HG03064 (cell line): ENCODE measurements around the gene PHACTR4.
A peak's percentile ranks its signal among the peaks of the same experiment; 100 is the strongest.
"Not testable (repeated sequence)": the region's sequence is repeated elsewhere in the genome, so short reads cannot be mapped to it uniquely, and the experiment has no call there.

ENCODE experiments used
- ATAC-seq: cut with Tn5 transposase; IDR thresholded peaks from one replicate; pipeline ENCODE4 v1.9.1; 2021; ENCODE audit warnings: low read depth; ENCODE audit not compliant: unreplicated experiment

The PHACTR4 gene

DNA sequence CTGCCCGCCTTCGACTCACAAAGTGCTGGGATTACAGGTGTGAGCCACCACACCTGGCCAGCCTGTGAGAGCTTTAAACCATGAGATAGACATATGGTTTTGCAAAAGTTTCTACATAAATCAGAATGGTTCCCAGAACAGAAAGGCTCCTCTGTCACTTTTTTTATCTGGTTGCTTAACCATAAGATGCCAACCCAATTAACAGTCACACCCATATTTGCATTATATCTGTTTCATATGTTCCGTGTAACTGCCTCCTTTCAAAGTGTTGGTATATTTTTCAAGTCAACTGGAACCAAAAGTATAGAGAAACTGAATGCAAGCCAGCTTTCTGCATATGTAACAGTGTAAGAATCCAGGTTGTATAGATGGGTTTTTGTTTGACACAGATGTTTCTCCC is 112.6 kb downstream of the PHACTR4 start:
- no peak for ATAC-seq

DNA sequence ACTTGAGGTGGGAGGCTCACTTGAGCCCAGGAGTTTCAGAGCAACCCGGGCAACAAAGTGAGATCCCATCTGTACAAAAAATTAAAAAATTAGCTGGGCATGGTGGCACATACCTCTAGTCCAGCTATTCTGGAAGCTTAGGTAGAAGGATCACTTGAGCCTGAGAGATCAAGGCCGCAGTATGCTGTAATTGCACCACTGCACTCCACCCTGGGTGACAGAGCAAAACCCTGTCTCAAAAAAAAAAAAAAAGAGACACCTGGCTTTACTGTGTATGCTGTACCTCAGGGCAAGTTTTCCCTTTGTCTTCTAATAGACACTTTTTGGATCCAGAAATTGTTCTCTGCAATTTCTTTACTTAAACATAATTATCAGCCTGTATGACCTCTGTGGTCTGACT is 113.2 kb downstream of the PHACTR4 start:
- ATAC-seq = no peak

DNA sequence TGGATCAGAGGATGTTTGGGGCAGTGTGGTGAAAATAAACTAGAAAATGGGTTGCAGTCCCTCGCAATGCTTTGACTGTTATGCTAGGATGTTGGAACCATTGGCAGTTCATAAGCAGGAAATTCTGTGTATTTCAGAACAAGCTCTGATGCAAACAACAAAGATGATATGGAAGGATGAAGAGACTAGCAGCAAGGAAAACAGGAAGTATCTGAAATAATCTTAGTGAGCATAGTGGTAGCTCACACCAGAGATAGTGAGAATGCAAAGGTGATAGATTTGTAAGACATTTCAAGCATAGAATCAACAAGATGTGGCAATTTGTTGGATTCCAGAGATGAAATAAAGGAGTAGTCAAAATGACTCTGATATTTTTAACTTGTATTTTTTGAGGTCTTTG is 125.2 kb downstream of the PHACTR4 start:
- no peak for ATAC-seq

DNA sequence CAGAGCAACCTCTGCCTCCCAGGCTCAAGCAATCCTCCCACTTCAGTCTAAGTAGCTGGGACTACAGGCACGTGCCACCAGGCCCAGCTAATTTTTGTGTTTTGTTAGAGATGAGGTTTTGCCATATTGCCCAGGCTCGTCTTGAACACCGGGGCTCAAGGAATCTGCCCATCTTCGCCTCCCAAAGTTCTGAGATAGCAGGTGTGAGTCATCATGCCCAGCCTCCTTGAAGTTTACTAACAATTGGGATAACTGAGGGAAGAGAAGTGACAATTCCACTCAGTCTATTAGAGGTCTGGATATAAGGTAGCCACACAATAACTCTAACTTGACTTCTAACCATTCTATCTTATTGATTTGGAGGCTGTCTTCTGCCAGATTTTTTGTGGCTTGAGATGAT is 130.0 kb downstream of the PHACTR4 start:
- no peak for ATAC-seq

DNA sequence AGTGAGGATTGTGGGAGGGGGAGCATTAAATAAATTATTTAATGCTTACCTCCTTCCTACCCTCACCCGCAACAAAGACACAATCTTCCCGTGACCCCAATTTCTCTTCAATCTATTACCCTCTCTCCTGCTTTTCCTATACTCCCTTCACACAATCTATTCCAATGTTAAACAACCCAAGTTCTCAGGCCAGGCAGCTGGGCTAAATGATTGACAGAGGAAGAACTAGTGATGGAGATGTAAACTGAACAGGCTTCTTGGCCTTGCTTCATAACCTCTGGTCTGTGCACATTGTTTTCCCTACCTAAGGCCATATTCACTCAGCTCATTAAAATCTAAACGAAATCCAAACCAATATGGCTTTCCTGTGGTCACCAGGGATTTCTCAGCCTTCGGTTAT is 132.4 kb downstream of the PHACTR4 start:
- ATAC-seq = no peak

DNA sequence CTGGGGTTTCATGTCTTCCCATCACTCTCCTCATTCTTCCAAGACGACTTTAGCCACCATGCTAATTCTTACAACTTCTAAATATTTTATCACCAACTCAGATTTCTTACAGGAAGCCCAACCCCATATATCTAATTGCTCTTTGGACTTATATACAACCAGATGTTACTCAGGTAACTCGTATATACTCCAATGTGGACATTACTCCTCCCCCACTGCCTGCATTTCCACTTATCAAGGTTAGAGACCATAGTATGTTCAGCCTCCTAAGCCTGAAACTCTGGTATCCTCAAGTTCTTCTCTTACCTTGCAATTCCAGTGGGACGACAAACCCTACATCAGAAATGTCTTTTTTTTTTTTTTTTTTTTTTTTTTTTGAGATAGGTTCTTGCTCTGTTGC is 133.6 kb downstream of the PHACTR4 start:
- ATAC-seq = no peak

DNA sequence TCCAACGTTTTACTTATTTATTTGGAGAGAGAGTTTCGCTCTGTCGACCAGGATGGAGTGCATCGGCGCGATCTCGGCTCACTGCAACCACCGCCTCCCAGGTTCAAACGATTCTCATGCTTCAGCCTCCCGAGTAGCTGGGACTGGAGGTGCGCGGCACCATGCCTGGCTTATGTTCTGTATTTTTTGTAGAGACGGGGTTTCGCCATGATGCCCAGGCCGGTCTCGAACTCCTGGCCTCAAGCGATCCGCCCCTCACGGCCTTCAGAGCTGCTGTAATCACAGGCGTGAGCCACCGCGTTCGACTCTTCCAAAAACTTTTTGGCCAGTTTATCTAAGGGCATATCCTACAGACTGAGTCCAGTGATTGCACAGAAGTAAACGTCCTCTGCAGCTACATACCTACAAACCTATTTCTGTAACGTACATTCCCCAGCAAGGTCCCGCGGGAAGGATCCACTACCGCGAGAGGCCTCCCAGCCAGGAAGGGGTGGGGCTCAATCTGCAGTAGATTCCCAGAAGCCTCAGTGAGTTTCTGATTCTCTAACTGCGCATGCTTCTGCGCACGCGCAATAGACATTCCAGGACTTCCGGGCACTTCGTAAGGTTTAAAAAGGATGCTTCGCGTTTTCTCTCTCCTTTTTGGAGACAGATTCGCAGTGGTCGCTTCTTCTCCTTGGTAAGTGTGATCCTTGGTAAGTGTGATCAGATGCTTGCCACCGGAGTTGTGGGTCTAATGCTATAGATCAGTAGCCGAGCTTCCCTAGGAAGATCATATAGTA is 136.1 kb downstream of the PHACTR4 start, which contains the start of gene RCC1:
RCC1 (plus strand) TSS at position 638 of the 782 bp plus-strand sequence. CDS start 23,824 bp downstream, outside the sequence.
- ATAC-seq = peak; percentile 72

DNA sequence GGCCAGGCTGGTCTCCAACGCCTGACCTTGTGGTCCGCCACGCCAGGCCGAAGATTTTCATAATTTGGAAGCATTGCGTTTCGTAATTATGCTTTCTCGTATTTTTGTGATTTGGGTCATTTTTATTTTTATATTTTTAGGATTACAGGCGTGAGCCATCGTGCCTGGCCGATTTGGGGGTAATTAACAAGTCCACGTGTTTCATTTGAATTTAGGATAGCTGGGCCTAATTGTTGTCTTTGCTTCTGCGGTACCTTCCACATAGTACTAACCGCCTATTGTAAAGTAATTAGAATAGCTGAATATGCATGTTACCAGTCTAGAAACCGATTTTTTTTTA is 137.3 kb downstream of the PHACTR4 start:
- no peak for ATAC-seq

DNA sequence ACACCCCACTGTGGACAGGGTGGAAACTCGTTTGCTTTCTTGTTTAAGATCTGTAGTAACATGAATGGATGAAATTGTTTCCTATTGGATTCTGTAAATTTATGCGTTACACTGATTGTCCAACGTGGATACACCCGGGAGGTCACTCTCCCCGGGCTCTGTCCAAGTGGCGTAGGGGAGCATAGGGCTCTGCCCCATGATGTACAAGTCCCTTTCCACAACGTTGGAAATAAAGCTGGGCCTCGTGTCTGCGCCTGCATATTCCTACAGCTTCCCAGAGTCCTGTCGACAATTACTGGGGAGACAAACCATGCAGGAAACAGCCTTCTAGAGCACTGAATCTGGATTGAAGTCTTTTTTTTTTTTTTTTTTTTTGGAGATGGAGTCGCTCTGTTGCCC is 137.7 kb downstream of the PHACTR4 start:
- no peak for ATAC-seq

DNA sequence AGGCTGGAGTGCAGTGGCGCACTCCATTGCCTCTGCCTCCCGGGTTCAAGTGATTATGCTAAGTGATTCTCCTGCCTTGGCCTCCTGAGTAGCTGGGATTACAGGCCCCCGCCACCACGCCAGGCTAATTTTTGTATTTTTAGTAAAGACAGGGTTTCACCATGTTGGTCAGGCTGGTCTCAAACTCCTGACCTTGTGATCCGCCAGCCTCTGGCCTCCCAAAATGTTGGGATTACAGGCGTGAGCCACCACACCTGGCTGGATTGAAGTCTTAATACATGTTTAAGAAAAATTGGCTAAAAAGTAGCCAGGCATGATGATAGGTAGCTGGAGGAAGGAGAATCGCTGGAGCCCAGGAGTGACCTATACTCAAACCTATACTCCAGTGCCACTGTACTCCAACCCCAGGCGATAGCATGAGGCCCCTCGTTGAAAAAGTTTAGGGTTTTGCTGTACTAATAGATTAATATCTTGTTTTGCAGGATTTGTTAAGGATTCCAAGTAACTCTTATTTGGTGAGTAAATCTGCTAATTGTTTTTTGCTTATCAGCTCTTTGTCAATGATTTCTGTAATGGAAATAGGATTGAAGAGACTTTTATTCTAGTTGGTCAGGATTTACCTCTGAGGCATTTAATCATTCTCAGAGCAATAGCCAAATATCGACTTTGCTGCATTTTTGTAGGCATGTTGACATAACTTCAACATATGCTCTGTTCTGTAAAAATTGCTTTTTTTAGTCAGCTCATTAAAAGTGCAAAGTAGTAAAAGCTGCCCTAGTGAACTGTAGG is 138.3 kb downstream of the PHACTR4 start:
- ATAC-seq = no peak

DNA sequence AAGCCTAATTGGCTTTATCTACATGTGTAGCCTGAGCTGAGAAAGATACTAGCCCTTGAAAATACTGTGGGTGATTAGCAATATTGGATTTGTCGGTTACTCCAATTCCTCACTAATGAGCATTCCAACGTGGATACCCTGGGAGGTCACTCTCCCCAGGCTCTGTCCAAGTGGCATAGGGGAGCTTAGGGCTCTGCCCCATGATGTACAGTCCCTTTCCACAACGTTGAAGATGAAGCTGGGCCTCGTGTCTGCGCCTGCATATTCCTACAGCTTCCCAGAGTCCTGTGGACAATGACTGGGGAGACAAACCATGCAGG is 138.9 kb downstream of the PHACTR4 start:
- no peak for ATAC-seq

DNA sequence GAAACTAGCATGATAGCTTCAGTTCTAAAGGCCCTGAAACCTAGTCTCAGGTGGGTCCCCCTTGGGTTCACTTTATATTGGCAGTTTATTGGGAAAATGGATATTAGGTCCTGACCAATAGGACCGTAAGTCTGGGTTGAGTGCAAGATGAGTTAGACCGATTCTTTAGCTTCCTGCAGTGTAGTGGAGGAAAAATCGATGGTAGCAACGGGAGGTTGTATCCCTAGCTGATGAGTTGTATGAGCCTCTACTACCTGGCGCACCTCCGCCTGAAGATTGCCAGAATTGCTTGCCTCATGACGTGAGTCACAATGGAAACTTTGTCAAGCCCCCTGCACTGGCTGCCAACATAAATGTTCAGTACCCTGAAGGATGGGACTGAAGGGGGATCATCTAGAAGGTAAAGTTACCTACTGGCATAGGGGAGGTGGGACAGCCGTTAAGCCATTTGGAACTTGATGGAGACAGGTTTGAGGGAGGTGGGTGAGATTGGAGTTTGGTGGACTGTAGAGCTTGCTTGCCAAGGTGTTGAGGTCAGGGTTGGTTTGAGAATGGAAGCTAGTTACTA is 140.2 kb downstream of the PHACTR4 start:
- ATAC-seq = no peak

DNA sequence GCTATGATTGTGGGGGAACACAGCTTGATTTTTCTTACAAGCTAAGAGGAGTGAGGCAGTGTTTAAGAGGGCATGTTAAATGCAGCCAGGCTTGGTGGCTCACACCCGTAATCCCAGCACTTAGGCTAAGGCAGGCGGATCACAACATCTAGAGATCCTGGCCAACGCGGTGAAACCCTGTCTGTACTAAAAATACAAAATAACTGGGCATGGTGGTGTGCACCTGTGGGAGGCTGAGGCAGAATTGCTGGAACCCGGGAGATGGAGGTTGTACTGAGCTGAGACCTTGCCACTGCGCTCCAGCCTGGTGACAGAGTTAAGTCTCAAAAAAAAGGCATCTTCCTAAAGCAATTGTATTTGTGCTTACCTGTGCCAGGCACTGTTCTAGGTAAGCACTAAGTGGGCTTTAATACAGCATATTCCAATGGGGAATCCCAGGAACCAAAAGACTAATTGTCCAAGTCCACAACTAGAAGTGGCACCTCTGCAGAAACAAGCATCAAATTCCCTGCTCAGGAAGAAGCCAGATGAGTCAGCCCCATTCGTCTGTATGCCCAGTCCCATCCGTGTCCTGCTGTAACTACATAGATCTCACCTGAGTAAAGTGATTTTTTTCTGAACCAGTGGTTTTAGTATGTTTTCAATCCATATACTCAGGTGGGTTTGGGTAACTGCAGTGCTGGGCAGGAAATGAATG is 140.9 kb downstream of the PHACTR4 start:
- ATAC-seq = no peak

DNA sequence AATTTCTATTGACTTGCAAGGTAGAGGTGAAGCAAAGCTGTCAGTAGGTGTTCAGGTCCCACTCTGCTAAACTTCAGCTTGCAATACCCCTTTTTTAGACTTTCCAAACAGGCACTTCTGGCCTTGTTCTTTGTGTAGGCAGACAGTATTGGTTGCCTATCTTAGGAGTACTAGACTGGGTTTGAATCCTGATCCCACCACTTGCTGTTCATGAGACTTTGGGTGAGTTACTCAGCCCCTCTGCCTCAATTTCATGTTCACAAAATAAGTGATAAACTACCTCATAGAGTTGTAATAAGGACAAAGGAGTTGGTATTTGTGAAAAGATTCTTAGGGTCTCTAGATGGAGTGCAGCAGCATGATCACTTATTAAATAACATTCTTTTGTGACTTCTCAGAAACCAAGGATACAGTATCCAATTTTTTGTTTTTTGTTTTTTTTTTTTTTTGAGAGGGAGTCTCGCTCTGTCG is 141.5 kb downstream of the PHACTR4 start:
- no peak for ATAC-seq

DNA sequence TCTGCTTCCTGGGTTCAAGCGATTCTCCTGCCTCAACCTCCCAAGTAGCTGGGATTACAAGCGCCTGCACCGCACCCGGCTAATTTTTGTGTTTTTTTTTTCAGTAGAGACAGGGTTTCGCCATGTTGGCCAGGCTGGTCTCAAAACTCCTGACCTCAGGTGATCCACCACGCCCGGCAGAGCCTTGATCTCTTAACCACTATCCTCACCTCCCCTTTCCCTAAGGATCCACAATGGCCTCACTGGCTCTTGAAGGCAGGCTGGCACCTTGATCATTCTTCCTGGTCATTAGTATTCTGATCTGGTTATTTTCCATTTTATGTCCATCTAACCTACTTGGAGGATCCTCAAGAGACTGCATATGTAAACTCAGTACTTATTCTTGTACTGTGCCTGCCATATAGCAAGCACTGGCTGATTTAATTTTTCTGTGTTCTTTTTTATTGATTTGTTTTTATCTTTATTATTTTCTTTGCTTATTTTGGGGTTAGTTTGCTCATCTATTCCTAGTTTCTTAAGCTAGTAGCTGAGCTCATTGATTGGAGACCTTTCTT is 142.6 kb downstream of the PHACTR4 start:
- no peak for ATAC-seq

DNA sequence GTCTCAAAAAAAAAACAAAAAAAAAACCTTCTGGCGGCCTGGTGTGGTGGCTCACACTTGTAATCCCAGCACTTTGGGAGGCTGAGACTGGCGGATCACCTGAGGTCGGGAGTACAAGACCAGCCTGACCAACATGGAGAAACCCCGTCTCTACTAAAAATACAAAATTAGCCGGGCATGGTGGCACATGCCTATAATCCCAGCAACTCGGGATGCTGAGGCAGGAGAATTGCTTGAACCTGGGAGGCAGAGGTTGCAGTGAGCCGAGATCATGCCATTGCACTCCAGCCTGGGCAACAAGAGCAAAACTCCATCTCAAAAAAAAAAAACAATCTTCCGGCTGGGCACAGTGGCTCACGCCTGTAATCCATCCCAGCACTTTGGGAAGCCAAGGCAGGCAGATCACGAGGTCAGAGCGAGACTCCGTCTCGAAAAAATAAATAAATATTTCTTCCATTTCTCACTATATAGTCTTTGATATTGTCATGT is 144.9 kb downstream of the PHACTR4 start:
- ATAC-seq = not testable (repeated sequence)

DNA sequence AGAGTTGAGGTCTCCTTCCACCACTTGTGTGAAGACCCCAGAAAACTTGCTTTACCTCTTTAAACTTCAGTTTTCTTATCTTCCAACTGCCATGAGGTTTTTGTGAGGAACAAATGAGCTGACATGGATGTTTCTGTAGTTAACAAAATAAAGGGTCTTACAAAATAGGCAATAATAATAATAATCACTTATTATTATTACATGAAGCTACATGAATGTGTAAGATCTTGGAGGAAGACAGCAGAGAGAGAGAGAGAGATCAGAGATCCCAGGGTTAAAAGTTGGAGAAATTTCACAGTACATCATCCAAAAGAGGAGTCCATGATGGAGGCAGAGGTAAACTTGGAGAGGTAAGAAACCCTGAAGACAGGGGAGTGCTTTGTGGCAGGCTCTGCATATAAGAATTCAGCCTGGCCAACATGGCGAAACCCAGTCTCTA is 147.0 kb downstream of the PHACTR4 start:
- no peak for ATAC-seq

DNA sequence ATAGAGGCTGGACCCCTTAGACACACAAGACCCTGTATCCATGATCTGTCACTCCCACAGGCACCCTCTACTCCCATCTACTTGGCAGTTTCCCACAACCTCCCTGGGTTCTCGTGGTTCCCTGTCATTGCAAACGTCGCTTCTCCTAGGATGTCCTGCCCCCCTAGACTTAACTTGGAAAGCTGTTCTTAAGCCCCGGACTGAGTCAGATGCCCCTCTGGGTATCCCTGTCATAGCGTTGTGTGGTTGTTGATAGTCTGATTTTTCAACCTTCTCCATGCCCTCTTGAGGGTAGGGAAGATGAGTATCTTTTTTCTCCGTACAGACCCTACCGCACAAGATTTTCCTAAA is 148.1 kb downstream of the PHACTR4 start:
- ATAC-seq = peak; percentile 7

DNA sequence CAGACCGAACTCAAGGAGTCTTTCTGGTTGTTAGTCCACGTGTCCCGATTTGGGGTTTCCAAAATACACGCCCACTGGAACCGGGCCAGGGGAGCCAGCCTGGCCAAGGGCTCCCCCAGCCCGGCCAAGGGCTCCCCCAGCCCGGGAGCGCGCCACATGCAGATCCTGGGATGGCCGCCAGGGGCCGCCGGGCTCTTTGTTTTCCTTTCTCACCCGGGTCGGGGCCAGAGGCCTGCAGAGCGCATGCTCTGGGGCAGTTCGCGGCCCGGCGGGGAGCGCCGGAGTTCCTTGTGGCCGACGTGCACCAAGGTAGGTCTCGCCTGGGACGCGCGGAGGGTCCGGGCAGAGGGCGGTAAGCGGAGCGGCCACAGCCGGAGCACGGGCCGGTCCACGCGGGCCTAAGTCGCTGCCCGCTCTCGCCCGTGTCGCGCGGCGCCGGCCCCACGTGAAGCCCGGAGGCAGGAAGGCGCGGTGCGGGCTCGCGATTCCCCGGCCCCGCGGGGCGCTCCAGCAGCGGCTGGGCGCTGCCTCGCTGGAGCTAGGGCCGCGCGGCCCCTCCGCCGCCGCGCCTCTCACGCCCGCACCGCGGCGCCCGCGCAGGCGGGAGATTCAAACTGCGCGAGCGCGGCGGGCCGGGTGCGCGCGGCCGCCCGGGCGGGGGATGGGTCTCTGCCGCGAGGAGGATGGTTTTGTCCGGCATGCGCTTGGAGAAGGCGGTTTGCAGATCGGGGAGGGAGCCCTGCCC is 148.6 kb downstream of the PHACTR4 start:
- peak; percentile 52 for ATAC-seq

DNA sequence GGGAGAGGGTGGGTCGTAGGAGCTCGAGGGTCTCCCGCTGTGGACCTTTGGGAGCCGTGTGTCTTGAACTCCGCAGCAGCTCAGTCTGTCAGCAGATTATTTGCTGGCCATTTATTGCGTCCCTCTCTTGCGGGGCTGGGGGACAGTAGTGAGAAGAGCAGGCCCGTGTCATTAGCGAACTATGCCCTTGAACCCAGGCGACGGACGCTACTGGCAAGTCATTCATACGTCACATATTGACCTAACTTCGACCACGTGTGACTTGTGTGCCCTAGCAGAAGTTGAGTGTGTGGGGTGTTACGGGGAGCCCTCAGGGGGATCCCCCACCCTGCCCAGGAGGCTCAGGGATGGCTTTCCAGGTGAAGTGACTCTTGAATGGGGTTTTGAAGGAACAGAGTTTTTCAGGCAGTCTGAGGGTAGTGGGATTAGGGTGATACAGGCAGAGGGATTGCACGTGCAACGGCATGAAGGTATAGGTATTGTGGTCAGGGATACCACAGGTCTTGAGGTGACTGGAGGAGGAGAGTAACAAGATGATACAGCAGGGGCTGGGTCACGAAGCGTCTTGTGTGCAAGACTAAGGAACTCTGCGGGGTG is 149.3 kb downstream of the PHACTR4 start:
- ATAC-seq = no peak
